ENCODE measurements around the gene TFDP1.
A peak's percentile ranks its signal among the peaks of the same experiment; 100 is the strongest.

TFDP1 gene

GRCh38 chr13:113585896-113586295 is 1.3 kb downstream of the TFDP1 start:
- DNase-seq (ENCODE audit: extremely low read depth, insufficient read length): no peak
- TF ChIP-seq CTCF (IDR thresholded peaks at IDR 0.05; ENCODE audit: insufficient read depth, low read length, poor library complexity, severe bottlenecking): no peak
- H3K4me3 ChIP-seq (replicated peaks; ENCODE audit: low read depth, low read length): peak overlapping the region; percentile 74
- H3K27me3 ChIP-seq (replicated peaks; ENCODE audit: control insufficient read depth, insufficient read depth, low read length): no peaks in the 10 kb centered on the region
- peaks cover 22% of the 10 kb centered on the region for H3K36me3 ChIP-seq (ENCODE audit: control insufficient read depth, insufficient read depth, low read length)

DNA sequence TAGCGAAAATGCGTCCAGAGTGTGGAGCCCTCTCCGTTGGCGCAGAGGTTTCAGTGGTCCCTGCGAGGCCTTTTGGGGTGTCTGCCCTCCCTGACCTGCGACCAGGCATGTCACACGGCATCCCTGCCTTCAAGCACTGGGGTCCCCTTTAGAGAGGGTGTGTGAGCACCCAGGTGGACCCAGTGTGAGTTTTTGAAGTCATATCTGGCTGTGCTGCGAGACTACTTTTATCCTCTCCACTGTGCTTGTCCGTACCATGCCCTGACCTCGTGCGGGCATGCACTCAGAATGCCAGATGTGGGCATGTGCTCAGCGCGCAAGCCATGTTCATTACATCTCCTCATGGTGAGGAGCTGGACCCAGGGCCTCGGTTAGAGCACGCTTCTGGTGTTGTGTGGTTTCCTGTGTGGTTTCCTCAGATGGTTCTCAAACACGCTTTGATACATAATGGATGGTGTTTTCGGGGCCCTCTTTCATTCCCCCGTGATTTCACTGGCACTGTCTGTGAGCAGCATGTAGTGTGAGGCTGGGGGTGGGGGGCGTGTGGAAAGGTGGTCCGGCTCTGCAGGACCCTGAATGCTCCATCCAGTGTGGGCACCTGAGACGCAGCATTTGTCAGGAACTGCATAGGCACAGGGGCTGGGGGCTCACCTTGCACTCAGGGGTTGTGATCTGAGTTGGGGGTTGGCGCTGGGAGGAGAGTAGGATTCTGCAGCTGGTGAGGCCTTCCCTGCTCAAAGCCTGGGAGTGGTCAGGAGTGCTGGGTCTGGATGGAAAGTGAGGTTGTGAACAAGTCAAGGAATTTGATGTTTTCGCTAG is 2.3 kb downstream of the TFDP1 start:
- TF ChIP-seq CTCF (IDR thresholded peaks at IDR 0.05; ENCODE audit: insufficient read depth, low read length, poor library complexity, severe bottlenecking): no peak
- Histone ChIP-seq H3K36me3 (ENCODE audit: control insufficient read depth, insufficient read depth, low read length) (peaks cover 26% of the 10 kb centered on the region), H3K4me3 (replicated peaks; ENCODE audit: low read depth, low read length) (0 out of 2 replicates have a peak overlapping the region, but pooled peaks have one; percentile 22), H3K27me3 (replicated peaks; ENCODE audit: control insufficient read depth, insufficient read depth, low read length) (no peaks in the 10 kb centered on the region)
- DNase-seq (ENCODE audit: extremely low read depth, insufficient read length): no peak

GRCh38 chr13:113588394-113589111 is 4.0 kb downstream of the TFDP1 start:
- Histone ChIP-seq H3K36me3 (ENCODE audit: control insufficient read depth, insufficient read depth, low read length) (peaks cover 35% of the 10 kb centered on the region), H3K27me3 (replicated peaks; ENCODE audit: control insufficient read depth, insufficient read depth, low read length) (no peaks in the 10 kb centered on the region), H3K4me3 (replicated peaks; ENCODE audit: low read depth, low read length) (no peak overlapping the region)
- no peak for TF ChIP-seq CTCF (IDR thresholded peaks at IDR 0.05; ENCODE audit: insufficient read depth, low read length, poor library complexity, severe bottlenecking)
- no peak for DNase-seq (ENCODE audit: extremely low read depth, insufficient read length)

GRCh38 chr13:113589251-113589960 is 4.9 kb downstream of the TFDP1 start:
- Histone ChIP-seq H3K4me3 (replicated peaks; ENCODE audit: low read depth, low read length) (no peak overlapping the region), H3K27me3 (replicated peaks; ENCODE audit: control insufficient read depth, insufficient read depth, low read length) (no peaks in the 10 kb centered on the region), H3K36me3 (ENCODE audit: control insufficient read depth, insufficient read depth, low read length) (peaks cover 35% of the 10 kb centered on the region)
- no peak for DNase-seq (ENCODE audit: extremely low read depth, insufficient read length)
- TF ChIP-seq CTCF (IDR thresholded peaks at IDR 0.05; ENCODE audit: insufficient read depth, low read length, poor library complexity, severe bottlenecking): no peak

DNA sequence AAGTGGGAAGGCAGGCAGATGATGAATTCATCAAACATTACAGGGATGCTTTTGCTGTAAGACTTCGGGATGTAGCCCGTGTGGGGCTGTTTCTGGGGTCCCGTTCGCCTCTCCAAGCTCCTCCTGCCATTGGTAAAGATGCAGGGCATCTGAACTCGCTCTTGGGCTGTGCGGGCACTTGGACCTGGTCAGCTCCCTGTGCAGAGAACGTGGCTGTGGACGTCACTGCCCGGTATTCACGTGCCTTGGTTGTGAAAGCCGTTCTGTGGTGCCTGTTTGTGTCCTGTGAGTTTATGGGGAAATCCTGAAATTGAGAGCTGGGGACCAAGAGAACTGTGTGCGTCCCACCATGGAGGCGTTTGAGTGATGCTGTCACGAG is 5.4 kb downstream of the TFDP1 start:
- H3K4me3 ChIP-seq (replicated peaks; ENCODE audit: low read depth, low read length): no peak overlapping the region
- no peak for TF ChIP-seq CTCF (IDR thresholded peaks at IDR 0.05; ENCODE audit: insufficient read depth, low read length, poor library complexity, severe bottlenecking)
- no peak for DNase-seq (ENCODE audit: extremely low read depth, insufficient read length)
- no peaks in the 10 kb centered on the region for H3K27me3 ChIP-seq (replicated peaks; ENCODE audit: control insufficient read depth, insufficient read depth, low read length)
- H3K36me3 ChIP-seq (ENCODE audit: control insufficient read depth, insufficient read depth, low read length): peaks cover 35% of the 10 kb centered on the region

Data from GM06990 (cell line).